Measurements from ENCODE around the gene TMEM127. TPM values are rescaled to one million over a fixed set of nuclear protein-coding genes. Genes with fewer than 3 reads are reported as not detected.
"Not testable (repeated sequence)": the region's sequence is repeated elsewhere in the genome, so short reads cannot be mapped to it uniquely, and the experiment has no call there.

Gene TMEM127
- polyA plus RNA-seq, 1 donor, result 40.9 TPM

GRCh38 chr2:96296925-96297324 lies 31.1 kb upstream of the TMEM127 start:
- no CpG with 5 or more reads among the region's 5 CpGs for WGBS (ENCODE audit: insufficient coverage, low lambda C conversion rate)
- Histone ChIP-seq H3K9me3 (ENCODE audit: control insufficient read depth, low read depth, low read length) (no peaks in the 10 kb centered on the region), H3K4me1 (ENCODE audit: control insufficient read depth, insufficient read depth, low read length) (no peaks in the 10 kb centered on the region), H3K27me3 (ENCODE audit: control insufficient read depth, insufficient read depth, low read length) (no peaks in the 10 kb centered on the region), H3K36me3 (ENCODE audit: control insufficient read depth, insufficient read depth, low read length) (peaks cover 93% of the 10 kb centered on the region), H3K27ac (ENCODE audit: low read length) (no peak overlapping the region), H3K4me3 (ENCODE audit: low read length) (no peak overlapping the region)
- no peak for DNase-seq

GRCh38 chr2:96294271-96294670 lies 28.5 kb upstream of the TMEM127 start:
- no CpG with 5 or more reads among the region's 8 CpGs for whole genome bisulfite sequencing (ENCODE audit: insufficient coverage, low lambda C conversion rate)
- not testable (repeated sequence) for H3K9me3 ChIP-seq (ENCODE audit: control insufficient read depth, low read depth, low read length); H3K4me1 ChIP-seq (ENCODE audit: control insufficient read depth, insufficient read depth, low read length); H3K4me3 ChIP-seq (ENCODE audit: low read length); H3K27me3 ChIP-seq (ENCODE audit: control insufficient read depth, insufficient read depth, low read length); DNase-seq; H3K27ac ChIP-seq (ENCODE audit: low read length)
- peaks cover 97% of the 10 kb centered on the region for H3K36me3 ChIP-seq (ENCODE audit: control insufficient read depth, insufficient read depth, low read length)

GRCh38 chr2:96291751-96292150 lies 26.0 kb upstream of the TMEM127 start:
- no peaks in the 10 kb centered on the region for H3K9me3 ChIP-seq (ENCODE audit: control insufficient read depth, low read depth, low read length)
- no peak overlapping the region for H3K4me3 ChIP-seq (ENCODE audit: low read length)
- DNase-seq, result no peak
- no peaks in the 10 kb centered on the region for H3K27me3 ChIP-seq (ENCODE audit: control insufficient read depth, insufficient read depth, low read length)
- no peaks in the 10 kb centered on the region for H3K4me1 ChIP-seq (ENCODE audit: control insufficient read depth, insufficient read depth, low read length)
- H3K27ac ChIP-seq (ENCODE audit: low read length), result no peak overlapping the region
- peaks cover 97% of the 10 kb centered on the region for H3K36me3 ChIP-seq (ENCODE audit: control insufficient read depth, insufficient read depth, low read length)
- WGBS (ENCODE audit: insufficient coverage, low lambda C conversion rate), result no CpG with 5 or more reads among the region's 5 CpGs

- peaks cover 97% of the 10 kb centered on the region for H3K36me3 ChIP-seq (ENCODE audit: control insufficient read depth, insufficient read depth, low read length)
Measured at GRCh38 chr2:96287273-96287856, 21.6 kb upstream of the TMEM127 start.

GRCh38 chr2:96276787-96277499 lies 11.1 kb upstream of the TMEM127 start:
- no peak for DNase-seq
- Histone ChIP-seq H3K36me3 (ENCODE audit: control insufficient read depth, insufficient read depth, low read length) (peaks cover 77% of the 10 kb centered on the region), H3K27me3 (ENCODE audit: control insufficient read depth, insufficient read depth, low read length) (no peaks in the 10 kb centered on the region), H3K9me3 (ENCODE audit: control insufficient read depth, low read depth, low read length) (no peaks in the 10 kb centered on the region), H3K4me3 (ENCODE audit: low read length) (no peak overlapping the region), H3K4me1 (ENCODE audit: control insufficient read depth, insufficient read depth, low read length) (no peaks in the 10 kb centered on the region), H3K27ac (ENCODE audit: low read length) (no peak overlapping the region)
- no CpG with 5 or more reads among the region's 21 CpGs for WGBS (ENCODE audit: insufficient coverage, low lambda C conversion rate)

More at GRCh38 chr2:96287273-96287856, 21.6 kb upstream of the TMEM127 start:
- H3K27ac ChIP-seq (ENCODE audit: low read length), result no peak overlapping the region
- WGBS (ENCODE audit: insufficient coverage, low lambda C conversion rate), result no CpG with 5 or more reads among the region's 6 CpGs
- H3K4me3 ChIP-seq (ENCODE audit: low read length), result no peak overlapping the region
- no peaks in the 10 kb centered on the region for H3K27me3 ChIP-seq (ENCODE audit: control insufficient read depth, insufficient read depth, low read length)
- H3K4me1 ChIP-seq (ENCODE audit: control insufficient read depth, insufficient read depth, low read length), result no peaks in the 10 kb centered on the region
- DNase-seq, result no peak
- H3K9me3 ChIP-seq (ENCODE audit: control insufficient read depth, low read depth, low read length), result no peaks in the 10 kb centered on the region

- Histone ChIP-seq H3K9me3 (ENCODE audit: control insufficient read depth, low read depth, low read length) (no peaks in the 10 kb centered on the region), H3K27ac (ENCODE audit: low read length) (no peak overlapping the region), H3K36me3 (ENCODE audit: control insufficient read depth, insufficient read depth, low read length) (peaks cover 77% of the 10 kb centered on the region), H3K4me1 (ENCODE audit: control insufficient read depth, insufficient read depth, low read length) (no peaks in the 10 kb centered on the region), H3K27me3 (ENCODE audit: control insufficient read depth, insufficient read depth, low read length) (no peaks in the 10 kb centered on the region), H3K4me3 (ENCODE audit: low read length) (no peak overlapping the region)
- 83% methylated on average over 1 of the region's 7 CpGs for WGBS (ENCODE audit: insufficient coverage, low lambda C conversion rate)
- DNase-seq, result no peak
Measured at GRCh38 chr2:96274355-96275056, 8.7 kb upstream of the TMEM127 start.

- H3K9me3 ChIP-seq (ENCODE audit: control insufficient read depth, low read depth, low read length), result no peaks in the 10 kb centered on the region
- DNase-seq, result no peak
- no peak overlapping the region for H3K4me3 ChIP-seq (ENCODE audit: low read length)
- H3K36me3 ChIP-seq (ENCODE audit: control insufficient read depth, insufficient read depth, low read length), result peaks cover 77% of the 10 kb centered on the region
- no peaks in the 10 kb centered on the region for H3K27me3 ChIP-seq (ENCODE audit: control insufficient read depth, insufficient read depth, low read length)
- H3K4me1 ChIP-seq (ENCODE audit: control insufficient read depth, insufficient read depth, low read length), result no peaks in the 10 kb centered on the region
- H3K27ac ChIP-seq (ENCODE audit: low read length), result no peak overlapping the region
- WGBS (ENCODE audit: insufficient coverage, low lambda C conversion rate), result no CpG with 5 or more reads among the region's 3 CpGs
Measured at GRCh38 chr2:96273763-96274162, 8.0 kb upstream of the TMEM127 start.

- no CpG with 5 or more reads among the region's 3 CpGs for WGBS (ENCODE audit: insufficient coverage, low lambda C conversion rate)
- H3K36me3 ChIP-seq (ENCODE audit: control insufficient read depth, insufficient read depth, low read length), result peaks cover 75% of the 10 kb centered on the region
Measured at GRCh38 chr2:96271995-96272394, 6.2 kb upstream of the TMEM127 start.

DNA sequence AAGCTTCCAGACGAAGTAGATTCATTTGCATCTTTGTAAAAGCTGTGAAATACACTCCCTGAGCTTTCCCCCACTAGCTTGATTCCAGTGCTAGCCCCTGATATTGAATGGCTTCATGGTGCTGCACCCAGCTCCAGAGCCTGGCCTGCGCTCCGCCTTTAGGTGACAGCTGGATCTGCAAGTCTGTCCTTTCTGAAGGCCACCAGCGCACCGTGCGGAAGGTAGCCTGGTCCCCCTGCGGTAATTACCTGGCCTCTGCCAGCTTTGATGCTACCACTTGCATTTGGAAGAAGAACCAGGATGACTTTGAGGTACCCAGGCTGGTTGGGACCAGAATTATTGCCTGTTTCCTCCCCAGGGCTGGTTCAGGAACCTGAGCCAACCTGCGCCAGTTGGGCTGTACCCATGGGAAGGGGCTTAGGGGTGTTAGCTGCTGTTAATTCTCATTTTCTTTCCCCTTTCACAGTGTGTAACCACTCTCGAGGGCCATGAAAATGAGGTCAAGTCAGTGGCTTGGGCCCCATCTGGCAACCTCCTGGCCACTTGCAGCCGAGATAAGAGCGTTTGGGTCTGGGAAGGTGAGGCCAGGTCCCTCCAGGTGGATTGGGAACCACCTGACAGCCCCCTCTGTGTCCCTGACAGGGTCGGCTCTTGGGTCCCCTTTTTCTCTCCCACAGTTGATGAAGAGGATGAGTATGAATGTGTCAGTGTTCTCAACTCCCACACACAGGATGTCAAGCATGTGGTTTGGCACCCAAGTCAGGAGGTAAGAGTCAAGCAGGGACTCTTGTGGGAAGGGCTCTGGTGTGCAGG lies 1.6 kb upstream of the TMEM127 start:
- H3K36me3 ChIP-seq (ENCODE audit: control insufficient read depth, insufficient read depth, low read length), result peaks cover 52% of the 10 kb centered on the region
- no peaks in the 10 kb centered on the region for H3K9me3 ChIP-seq (ENCODE audit: control insufficient read depth, low read depth, low read length)
- DNase-seq, result peak in 1 of 2 donors; percentile 39
- no peaks in the 10 kb centered on the region for H3K27me3 ChIP-seq (ENCODE audit: control insufficient read depth, insufficient read depth, low read length)
- no CpG with 5 or more reads among the region's 12 CpGs for WGBS (ENCODE audit: insufficient coverage, low lambda C conversion rate)
- peaks cover 21% of the 10 kb centered on the region for H3K4me1 ChIP-seq (ENCODE audit: control insufficient read depth, insufficient read depth, low read length)
- no peak overlapping the region for H3K27ac ChIP-seq (ENCODE audit: low read length)
- H3K4me3 ChIP-seq (ENCODE audit: low read length), result peak overlapping the region; percentile 82

More at GRCh38 chr2:96271995-96272394, 6.2 kb upstream of the TMEM127 start:
- no peak for DNase-seq
- Histone ChIP-seq H3K27me3 (ENCODE audit: control insufficient read depth, insufficient read depth, low read length) (no peaks in the 10 kb centered on the region), H3K4me1 (ENCODE audit: control insufficient read depth, insufficient read depth, low read length) (peaks cover 8% of the 10 kb centered on the region), H3K9me3 (ENCODE audit: control insufficient read depth, low read depth, low read length) (no peaks in the 10 kb centered on the region), H3K27ac (ENCODE audit: low read length) (no peak overlapping the region), H3K4me3 (ENCODE audit: low read length) (no peak overlapping the region)

GRCh38 chr2:96265349-96265839 lies 403 bp downstream of the TMEM127 start:
- Histone ChIP-seq H3K27me3 (ENCODE audit: control insufficient read depth, insufficient read depth, low read length) (no peaks in the 10 kb centered on the region), H3K9me3 (ENCODE audit: control insufficient read depth, low read depth, low read length) (no peaks in the 10 kb centered on the region), H3K27ac (ENCODE audit: low read length) (peak overlapping the region; percentile 70), H3K4me3 (ENCODE audit: low read length) (peak overlapping the region; percentile 76), H3K4me1 (ENCODE audit: control insufficient read depth, insufficient read depth, low read length) (peaks cover 41% of the 10 kb centered on the region), H3K36me3 (ENCODE audit: control insufficient read depth, insufficient read depth, low read length) (peaks cover 37% of the 10 kb centered on the region)
- DNase-seq, result peak in 1 of 2 donors; percentile 18
- WGBS (ENCODE audit: insufficient coverage, low lambda C conversion rate), result no CpG with 5 or more reads among the region's 49 CpGs

Data from large intestine (tissue), 3 donors.